ENCODE data around the gene ALOXE3.

ALOXE3 gene

GRCh38 chr17:8123695-8124349 lies 5.5 kb upstream of the ALOXE3 start, which contains the start of gene HES7:
Gene HES7, minus strand, starts transcription at chr17:8124106. Its CDS starts 22 bp downstream, at chr17:8124084.
- TF ChIP-seq TAF1 (IDR thresholded peaks at IDR 0.05; ENCODE audit: borderline replicate concordance, insufficient read depth, low read length) (peak; percentile 61; the same call in 1 of the 2 replicates), REST (IDR thresholded peaks at IDR 0.05; ENCODE audit: insufficient read depth in 1 of 2, low read depth in 2 of 2, low read length in 2 of 2) (no peak), FOXP2 (optimal IDR thresholded peaks at IDR 0.05; ENCODE audit: borderline replicate concordance, extremely low read depth, extremely low read length, insufficient read depth) (peak; percentile 64), SIN3A (IDR thresholded peaks at IDR 0.05; ENCODE audit: borderline replicate concordance, insufficient read depth, low read length) (peak; percentile 89; the same call in 1 of the 2 replicates), POLR2AphosphoS5 (IDR thresholded peaks at IDR 0.05; ENCODE audit: low read depth, low read length) (peak; percentile 80)

- TF ChIP-seq POLR2AphosphoS5 (IDR thresholded peaks at IDR 0.05; ENCODE audit: low read depth, low read length): no peak
Observed at GRCh38 chr17:8122924-8123694, 4.8 kb upstream of the ALOXE3 start.

- TF ChIP-seq SIN3A (IDR thresholded peaks at IDR 0.05; ENCODE audit: borderline replicate concordance, insufficient read depth, low read length) (peak; percentile 48; the same call in 1 of the 2 replicates), REST (IDR thresholded peaks at IDR 0.05; ENCODE audit: insufficient read depth in 1 of 2, low read depth in 2 of 2, low read length in 2 of 2) (no peak), TAF1 (IDR thresholded peaks at IDR 0.05; ENCODE audit: borderline replicate concordance, insufficient read depth, low read length) (no peak), FOXP2 (optimal IDR thresholded peaks at IDR 0.05; ENCODE audit: borderline replicate concordance, extremely low read depth, extremely low read length, insufficient read depth) (no peak), POLR2AphosphoS5 (IDR thresholded peaks at IDR 0.05; ENCODE audit: low read depth, low read length) (no peak)
Observed at GRCh38 chr17:8122422-8122923, 4.2 kb upstream of the ALOXE3 start.

- TF ChIP-seq FOXP2 (optimal IDR thresholded peaks at IDR 0.05; ENCODE audit: borderline replicate concordance, extremely low read depth, extremely low read length, insufficient read depth) (peak; percentile 57), POLR2AphosphoS5 (IDR thresholded peaks at IDR 0.05; ENCODE audit: low read depth, low read length) (no peak), REST (IDR thresholded peaks at IDR 0.05; ENCODE audit: insufficient read depth in 1 of 2, low read depth in 2 of 2, low read length in 2 of 2) (no peak), TAF1 (IDR thresholded peaks at IDR 0.05; ENCODE audit: borderline replicate concordance, insufficient read depth, low read length) (no peak), SIN3A (IDR thresholded peaks at IDR 0.05; ENCODE audit: borderline replicate concordance, insufficient read depth, low read length) (no peak)
Observed at GRCh38 chr17:8121681-8122421, 3.5 kb upstream of the ALOXE3 start.

- TF ChIP-seq POLR2AphosphoS5 (IDR thresholded peaks at IDR 0.05; ENCODE audit: low read depth, low read length) (no peak), FOXP2 (optimal IDR thresholded peaks at IDR 0.05; ENCODE audit: borderline replicate concordance, extremely low read depth, extremely low read length, insufficient read depth) (no peak), TAF1 (IDR thresholded peaks at IDR 0.05; ENCODE audit: borderline replicate concordance, insufficient read depth, low read length) (no peak), REST (IDR thresholded peaks at IDR 0.05; ENCODE audit: insufficient read depth in 1 of 2, low read depth in 2 of 2, low read length in 2 of 2) (no peak), SIN3A (IDR thresholded peaks at IDR 0.05; ENCODE audit: borderline replicate concordance, insufficient read depth, low read length) (no peak)
Observed at GRCh38 chr17:8121407-8121680, 3.0 kb upstream of the ALOXE3 start.

Data from PFSK-1 (cell line).